GM18868 (cell line): ENCODE data around the gene GFOD1.
"Not testable (repeated sequence)": the region's sequence is repeated elsewhere in the genome, so short reads cannot be mapped to it uniquely, and the experiment has no call there.

Experiments
- ATAC-seq: cut with Tn5 transposase; IDR thresholded peaks from one replicate; pipeline ENCODE4 v1.9.1; 2021; ENCODE audit warnings: mild to moderate bottlenecking, moderate library complexity; ENCODE audit not compliant: unreplicated experiment

Gene GFOD1

GRCh38 chr6:13511913-13512717 lies 24.7 kb upstream of the GFOD1 start:
- no peak for ATAC-seq

DNA sequence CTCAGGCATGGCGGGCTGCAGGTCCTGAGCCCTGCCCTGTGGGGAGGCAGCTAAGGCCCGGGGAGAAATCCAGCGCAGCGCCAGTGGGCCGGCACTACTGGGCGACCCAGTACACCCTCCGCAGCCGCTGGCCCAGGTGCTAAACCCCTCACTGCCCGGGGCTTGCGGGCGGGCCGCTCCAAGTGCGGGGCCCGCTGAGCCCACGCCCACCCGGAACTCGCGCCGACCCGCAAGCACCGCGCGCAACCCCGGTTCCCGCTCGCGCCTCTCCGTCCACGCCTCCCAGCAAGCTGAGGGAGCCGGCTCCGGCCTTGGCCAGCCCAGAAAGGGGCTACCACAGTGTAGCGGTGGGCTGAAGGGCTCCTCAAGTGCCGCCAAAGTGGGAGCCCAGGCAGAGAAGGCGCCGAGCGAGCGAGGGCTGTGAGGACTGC lies 23.8 kb upstream of the GFOD1 start:
- ATAC-seq, result not testable (repeated sequence)

DNA sequence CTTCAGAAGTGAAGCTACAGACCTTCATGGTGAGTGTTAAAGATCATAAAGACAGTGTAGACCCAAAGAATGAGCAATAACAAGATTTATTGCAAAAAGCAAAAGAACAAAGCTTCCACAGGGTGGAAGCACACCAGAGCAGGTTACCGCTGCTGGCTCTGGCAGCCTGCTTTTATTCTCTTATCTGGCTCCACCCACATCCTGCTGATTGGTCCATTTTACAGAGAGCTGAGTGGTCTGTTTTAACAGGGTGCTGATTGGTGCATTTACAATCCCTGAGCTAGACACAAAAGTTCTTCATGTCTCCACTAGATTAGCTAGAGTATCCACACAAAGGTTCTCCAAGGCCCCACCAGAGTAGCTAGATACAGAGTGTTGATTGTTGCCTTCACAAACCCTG lies 23.0 kb upstream of the GFOD1 start:
- not testable (repeated sequence) for ATAC-seq

- ATAC-seq, result no peak
Observed at GRCh38 chr6:13508711-13509705, 21.6 kb upstream of the GFOD1 start.

DNA sequence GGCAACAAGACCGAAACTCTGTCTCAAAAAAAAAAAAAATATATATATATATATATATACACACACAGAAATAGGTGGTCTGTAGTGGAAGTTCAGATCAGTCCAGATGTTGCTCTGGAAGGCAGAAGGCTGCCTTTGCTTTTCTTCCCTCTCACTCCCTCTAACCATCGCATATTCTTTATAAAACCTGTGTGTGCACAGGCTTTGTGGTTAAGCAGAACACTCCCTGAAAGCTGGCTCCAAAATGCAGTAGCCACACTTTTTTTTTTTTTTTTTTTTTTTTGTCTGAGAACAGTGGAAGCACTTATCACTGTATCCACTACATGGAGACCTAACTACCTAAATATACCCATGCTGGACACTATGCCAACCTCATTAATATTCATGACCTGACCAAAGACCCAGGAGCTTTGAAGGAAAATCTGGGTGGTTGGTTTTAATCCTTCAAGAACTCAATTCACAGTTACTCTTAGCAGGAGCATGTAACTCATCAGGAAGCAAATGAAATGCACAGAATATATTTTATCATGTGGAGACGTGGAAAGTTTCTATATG lies 20.0 kb upstream of the GFOD1 start:
- no peak for ATAC-seq

GRCh38 chr6:13505345-13505734 lies 17.9 kb upstream of the GFOD1 start:
- ATAC-seq, result no peak

DNA sequence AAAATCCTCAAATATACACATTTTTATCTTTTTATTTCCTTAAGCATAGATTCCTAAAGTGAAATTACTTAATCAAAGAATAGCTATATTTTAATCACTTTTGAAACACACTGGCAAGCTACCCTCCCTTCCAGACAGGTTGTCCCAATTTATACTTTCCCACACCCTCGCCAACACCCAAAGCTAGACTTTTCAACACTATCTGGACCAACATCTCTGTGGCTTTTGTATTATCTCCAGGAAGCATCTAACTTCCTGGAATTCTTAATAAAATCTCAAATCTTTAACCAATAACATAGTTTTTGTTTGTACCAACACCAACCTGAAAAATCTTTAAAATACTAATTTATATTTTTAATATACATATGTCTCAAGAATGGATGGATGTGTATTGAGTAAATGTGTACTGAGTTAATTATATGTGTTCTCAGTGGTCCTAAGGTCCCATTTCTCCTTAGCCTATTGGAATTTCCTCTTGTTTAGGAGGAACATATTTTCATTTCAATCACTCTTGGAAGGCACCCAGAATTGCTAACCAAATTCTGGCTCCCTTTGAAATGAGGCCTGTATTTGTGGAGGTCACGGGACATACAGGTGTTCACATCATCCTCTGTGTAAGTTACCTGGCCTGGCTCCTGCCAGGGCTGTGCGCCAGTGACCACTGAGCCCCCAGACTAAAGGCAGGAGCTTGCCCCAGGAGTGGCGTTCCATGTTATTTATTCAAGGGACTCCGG lies 17.4 kb upstream of the GFOD1 start:
- no peak for ATAC-seq

DNA sequence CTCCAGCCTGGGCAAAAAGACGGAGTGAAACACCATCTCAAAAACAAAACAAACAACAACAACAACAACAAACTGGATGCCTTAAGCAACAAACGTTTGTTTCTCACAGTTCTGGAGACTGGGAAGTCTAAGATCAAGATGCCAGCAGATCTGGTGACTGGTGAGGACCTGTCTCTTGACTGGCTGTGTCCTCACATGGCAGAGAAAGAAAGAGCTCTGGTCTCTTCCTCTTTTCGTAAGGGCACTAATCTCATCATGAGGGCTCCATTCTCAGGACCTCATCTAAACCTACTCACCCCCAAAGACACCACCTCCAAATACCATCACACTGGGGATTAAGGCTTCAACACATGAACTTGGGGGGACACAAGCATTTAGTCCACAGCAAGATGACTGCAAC lies 13.5 kb upstream of the GFOD1 start:
- no peak for ATAC-seq

- no peak for ATAC-seq
Observed at GRCh38 chr6:13500264-13500663, 12.9 kb upstream of the GFOD1 start.

DNA sequence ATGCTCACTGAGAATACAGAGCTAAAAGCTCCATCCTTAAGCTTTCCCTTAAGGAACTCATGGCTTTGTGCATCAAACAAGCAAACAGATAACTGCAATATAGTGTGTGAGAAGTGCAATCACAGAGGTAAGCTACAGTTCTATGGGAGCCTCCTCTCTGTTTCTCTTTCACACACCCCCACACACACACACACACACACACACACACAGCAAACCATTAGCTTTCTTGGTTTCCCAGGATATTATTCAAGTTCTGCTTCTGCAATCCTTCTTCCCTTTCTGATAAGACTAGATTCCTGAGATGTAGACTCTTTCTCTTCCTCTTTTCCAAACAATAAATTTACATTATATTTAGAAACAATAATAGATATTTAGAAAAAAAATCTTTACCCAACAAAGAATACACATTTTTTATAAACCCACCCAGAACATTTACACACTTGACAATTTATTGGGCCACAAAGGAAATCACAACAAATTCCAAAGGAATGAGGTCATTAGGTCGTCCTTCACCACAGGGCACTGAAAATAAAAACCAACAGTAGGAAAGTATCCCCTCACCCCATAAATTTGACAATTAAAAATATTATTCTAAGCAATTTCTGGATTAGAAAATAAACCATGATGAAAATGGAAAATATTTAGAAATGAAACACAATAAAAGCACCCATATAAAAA lies 9.3 kb upstream of the GFOD1 start:
- no peak for ATAC-seq

DNA sequence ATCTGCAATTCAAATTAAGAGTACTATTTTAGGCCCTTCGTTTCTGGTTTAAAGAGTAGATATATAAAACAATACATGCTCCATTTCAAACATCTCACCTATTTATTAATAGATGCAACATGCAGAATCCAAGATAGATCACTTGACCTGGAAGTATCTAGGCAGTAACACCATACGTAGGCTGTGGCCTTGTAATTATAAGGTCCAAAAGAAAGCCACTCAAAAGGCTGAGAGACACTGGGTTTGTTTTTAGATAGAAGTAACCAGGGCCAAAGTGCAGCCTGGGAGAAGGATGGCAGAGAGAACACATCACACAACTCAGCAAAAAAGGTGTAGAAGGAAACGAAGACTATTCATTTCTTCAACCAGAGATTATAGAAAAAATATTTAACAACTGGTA lies 8.4 kb upstream of the GFOD1 start:
- no peak for ATAC-seq

GRCh38 chr6:13495112-13495776 lies 7.8 kb upstream of the GFOD1 start:
- ATAC-seq, result no peak

DNA sequence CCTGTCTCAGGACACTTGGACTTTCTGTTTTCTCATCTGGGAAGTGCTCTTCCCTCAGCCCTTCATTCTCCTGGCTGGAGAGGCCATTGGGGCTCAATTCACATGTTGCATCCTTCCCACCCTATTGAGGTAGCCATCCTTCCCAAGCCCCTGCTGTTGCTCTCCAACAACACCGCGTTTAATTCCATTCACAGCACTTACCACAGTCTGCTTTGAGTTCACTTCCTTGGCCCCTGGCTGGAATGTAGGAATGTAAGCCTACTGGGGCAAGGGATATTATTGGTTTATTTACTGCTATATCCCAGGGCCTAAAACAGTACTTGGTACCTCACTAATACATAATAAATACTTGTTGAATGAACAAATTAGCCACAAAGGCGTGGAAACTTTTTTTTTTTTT lies 6.7 kb upstream of the GFOD1 start:
- ATAC-seq, result no peak

DNA sequence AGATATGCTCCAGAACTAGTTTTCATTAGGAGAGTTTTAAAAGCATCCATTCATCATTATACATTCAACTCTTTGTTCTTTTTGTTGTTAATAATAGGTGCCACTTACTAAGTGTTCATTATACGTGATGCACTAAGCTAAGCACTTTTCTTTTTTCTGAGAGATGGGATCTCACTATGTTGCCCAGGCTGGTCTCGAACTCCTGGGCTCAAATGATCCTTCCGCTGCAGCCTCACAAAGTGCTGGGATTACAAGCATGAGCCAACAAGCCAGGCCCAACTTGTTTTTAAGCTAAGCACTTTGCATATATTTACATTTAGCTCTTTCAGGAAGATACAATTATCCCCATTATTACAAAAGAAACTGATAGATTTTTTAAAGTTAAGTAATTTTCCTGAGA lies 5.7 kb upstream of the GFOD1 start:
- ATAC-seq, result no peak

- no peak for ATAC-seq
Observed at GRCh38 chr6:13492357-13492756, 5.0 kb upstream of the GFOD1 start.

GRCh38 chr6:13491538-13491937 lies 4.1 kb upstream of the GFOD1 start:
- ATAC-seq, result no peak

DNA sequence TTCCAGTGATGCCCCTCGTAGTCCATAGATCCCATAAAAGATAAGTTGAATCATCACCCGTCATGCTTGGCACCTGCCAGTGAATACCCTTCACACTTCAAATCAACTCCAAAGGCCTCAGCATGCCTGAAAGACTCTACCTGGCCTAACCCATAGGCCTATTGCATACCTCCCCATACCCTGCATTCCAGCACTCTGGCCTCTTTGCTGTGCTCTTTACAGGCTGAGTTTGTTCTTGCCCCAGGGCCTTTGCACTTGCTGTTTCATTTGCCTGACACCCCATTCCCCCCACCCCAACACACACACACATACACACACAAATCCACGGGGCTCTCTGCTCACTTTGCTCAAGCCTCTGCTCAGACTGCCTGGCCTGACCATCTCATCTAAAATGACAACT lies 3.0 kb upstream of the GFOD1 start:
- no peak for ATAC-seq

DNA sequence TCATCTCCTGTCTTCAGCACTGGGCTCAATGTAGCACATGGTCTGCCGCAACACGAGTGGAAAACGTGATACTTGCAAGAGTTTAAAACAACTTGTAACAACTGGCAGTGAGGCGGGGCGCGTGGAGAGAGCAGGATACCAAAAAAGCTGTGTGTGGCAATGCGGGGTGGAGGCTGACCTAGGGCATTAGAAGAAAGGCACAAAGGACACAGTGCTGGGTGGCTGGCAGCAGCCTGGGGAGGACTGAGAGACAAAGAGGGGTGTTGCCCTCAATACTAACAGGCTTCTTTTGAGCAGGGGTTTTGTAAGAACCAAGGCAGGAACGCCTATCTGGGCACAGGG lies 1.5 kb upstream of the GFOD1 start:
- ATAC-seq, result no peak

- ATAC-seq, result no peak
Observed at GRCh38 chr6:13488015-13488895, 855 bp upstream of the GFOD1 start.
